KMS-11 (cell line): ENCODE data around the gene SMAD2.

Source experiments
- H2AFZ ChIP-seq: fragments of 200-600 bp; sonication (generic); 2 replicates; pipeline ENCODE4 v1.6.1; 2016; ENCODE audit warnings: antibody characterized with exemption, mixed run types, low read depth
- H3K27ac ChIP-seq: fragments of 200-600 bp; sonication (generic); 2 replicates; pipeline ENCODE4 v1.6.1; 2016; ENCODE audit warnings: mild to moderate bottlenecking, mixed run types
- H3K27me3 ChIP-seq: fragments of 200-600 bp; sonication (generic); 2 replicates; pipeline ENCODE4 v1.6.1; 2017; ENCODE audit warnings: mild to moderate bottlenecking, low read depth, mixed run types, moderate library complexity; ENCODE audit not compliant: insufficient read depth
- H3K36me3 ChIP-seq: fragments of 200-600 bp; sonication (generic); 2 replicates; pipeline ENCODE4 v1.6.1; 2017; ENCODE audit warnings: mild to moderate bottlenecking, mixed run types; ENCODE audit not compliant: insufficient read depth
- H3K4me1 ChIP-seq: fragments of 200-600 bp; sonication (generic); 2 replicates; pipeline ENCODE4 v1.6.1; 2016; ENCODE audit warnings: mild to moderate bottlenecking, low read depth, mixed run types; ENCODE audit not compliant: poor library complexity, severe bottlenecking
- H3K4me2 ChIP-seq: fragments of 200-600 bp; sonication (generic); 2 replicates; pipeline ENCODE4 v1.7.0; 2016; ENCODE audit warnings: mild to moderate bottlenecking, mixed run types
- H3K4me3 ChIP-seq: fragments of 200-600 bp; sonication (generic); IDR thresholded peaks from 2 replicates; pipeline ENCODE4 v1.6.1; 2017; ENCODE audit warnings: low read depth, low read length, mixed read lengths; ENCODE audit not compliant: insufficient read depth
- H3K79me2 ChIP-seq: fragments of 200-600 bp; sonication (generic); 2 replicates; pipeline ENCODE4 v1.6.1; 2016; ENCODE audit warnings: low read depth, mixed run types; ENCODE audit not compliant: insufficient read depth
- H3K9ac ChIP-seq: fragments of 200-600 bp; sonication (generic); 2 replicates; pipeline ENCODE4 v1.6.1; 2016; ENCODE audit warnings: mild to moderate bottlenecking, mixed run types
- H4K20me1 ChIP-seq: fragments of 200-600 bp; sonication (generic); 2 replicates; pipeline ENCODE4 v1.6.1; 2016; ENCODE audit warnings: mild to moderate bottlenecking, mixed run types; ENCODE audit not compliant: insufficient read depth
- TF ChIP-seq, protein P1 (sequence below): fragments of 200-600 bp; sonication (generic); conservative IDR thresholded peaks from 2 replicates; pipeline ENCODE4 v1.6.1; 2017; ENCODE audit warnings: low read depth, mild to moderate bottlenecking, antibody characterized with exemption, low read length, moderate library complexity, mixed read lengths

Gene SMAD2

DNA sequence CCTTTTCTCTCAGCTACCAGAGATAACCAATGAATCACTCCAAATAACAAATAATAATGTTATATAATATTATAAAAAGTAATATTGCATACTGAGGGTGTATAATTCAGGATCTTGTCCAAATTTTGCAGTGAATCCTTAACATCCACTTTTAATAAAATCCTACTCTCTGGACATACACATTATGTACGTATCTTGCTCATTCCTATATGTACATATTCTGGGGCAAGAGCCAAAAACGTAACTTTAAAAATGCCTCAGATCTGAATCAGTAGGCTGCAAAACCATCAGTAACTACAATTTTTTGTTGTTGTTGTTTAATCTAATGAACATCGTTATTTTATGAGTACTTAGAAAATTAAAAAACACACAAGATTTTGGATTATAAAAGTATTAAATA lies 65.3 kb downstream of the SMAD2 start:
- H3K36me3 ChIP-seq = peaks cover 5% of the 10 kb centered on the region
- no peak overlapping the region for H3K4me2 ChIP-seq
- H3K79me2 ChIP-seq = no peaks in the 10 kb centered on the region
- TF ChIP-seq, protein P1, sequence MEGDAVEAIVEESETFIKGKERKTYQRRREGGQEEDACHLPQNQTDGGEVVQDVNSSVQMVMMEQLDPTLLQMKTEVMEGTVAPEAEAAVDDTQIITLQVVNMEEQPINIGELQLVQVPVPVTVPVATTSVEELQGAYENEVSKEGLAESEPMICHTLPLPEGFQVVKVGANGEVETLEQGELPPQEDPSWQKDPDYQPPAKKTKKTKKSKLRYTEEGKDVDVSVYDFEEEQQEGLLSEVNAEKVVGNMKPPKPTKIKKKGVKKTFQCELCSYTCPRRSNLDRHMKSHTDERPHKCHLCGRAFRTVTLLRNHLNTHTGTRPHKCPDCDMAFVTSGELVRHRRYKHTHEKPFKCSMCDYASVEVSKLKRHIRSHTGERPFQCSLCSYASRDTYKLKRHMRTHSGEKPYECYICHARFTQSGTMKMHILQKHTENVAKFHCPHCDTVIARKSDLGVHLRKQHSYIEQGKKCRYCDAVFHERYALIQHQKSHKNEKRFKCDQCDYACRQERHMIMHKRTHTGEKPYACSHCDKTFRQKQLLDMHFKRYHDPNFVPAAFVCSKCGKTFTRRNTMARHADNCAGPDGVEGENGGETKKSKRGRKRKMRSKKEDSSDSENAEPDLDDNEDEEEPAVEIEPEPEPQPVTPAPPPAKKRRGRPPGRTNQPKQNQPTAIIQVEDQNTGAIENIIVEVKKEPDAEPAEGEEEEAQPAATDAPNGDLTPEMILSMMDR = no peak
- H3K9ac ChIP-seq = no peak overlapping the region
- H3K27ac ChIP-seq = no peak overlapping the region
- no peaks in the 10 kb centered on the region for H3K4me1 ChIP-seq
- no peak overlapping the region for H2AFZ ChIP-seq
- no peaks in the 10 kb centered on the region; the same call in 1 of the 2 replicates for H4K20me1 ChIP-seq
- H3K27me3 ChIP-seq = no peaks in the 10 kb centered on the region
- H3K4me3 ChIP-seq = no peak overlapping the region

- H2AFZ ChIP-seq = no peak overlapping the region
- no peak overlapping the region for H3K9ac ChIP-seq
- H3K27me3 ChIP-seq = no peaks in the 10 kb centered on the region
- no peak overlapping the region for H3K27ac ChIP-seq
- no peaks in the 10 kb centered on the region for H3K79me2 ChIP-seq
- TF ChIP-seq, protein P1 = no peak
- H3K4me1 ChIP-seq = no peaks in the 10 kb centered on the region
- no peak overlapping the region for H3K4me2 ChIP-seq
- no peak overlapping the region for H3K4me3 ChIP-seq
- peaks cover 11% of the 10 kb centered on the region for H3K36me3 ChIP-seq
- no peaks in the 10 kb centered on the region; the same call in 1 of the 2 replicates for H4K20me1 ChIP-seq
These were observed 67.4 kb downstream of the SMAD2 start for GRCh38 chr18:47863041-47863440.

- Histone ChIP-seq H3K36me3 (peaks cover 6% of the 10 kb centered on the region; the same call in 1 of the 2 replicates), H2AFZ (no peak overlapping the region), H3K79me2 (no peaks in the 10 kb centered on the region), H3K4me3 (no peak overlapping the region), H3K27ac (no peak overlapping the region), H3K4me2 (no peak overlapping the region), H3K9ac (no peak overlapping the region), H3K27me3 (no peaks in the 10 kb centered on the region), H3K4me1 (no peaks in the 10 kb centered on the region), H4K20me1 (no peaks in the 10 kb centered on the region)
- TF ChIP-seq, protein P1 = no peak
These were observed 71.9 kb downstream of the SMAD2 start for GRCh38 chr18:47858607-47859006.

DNA sequence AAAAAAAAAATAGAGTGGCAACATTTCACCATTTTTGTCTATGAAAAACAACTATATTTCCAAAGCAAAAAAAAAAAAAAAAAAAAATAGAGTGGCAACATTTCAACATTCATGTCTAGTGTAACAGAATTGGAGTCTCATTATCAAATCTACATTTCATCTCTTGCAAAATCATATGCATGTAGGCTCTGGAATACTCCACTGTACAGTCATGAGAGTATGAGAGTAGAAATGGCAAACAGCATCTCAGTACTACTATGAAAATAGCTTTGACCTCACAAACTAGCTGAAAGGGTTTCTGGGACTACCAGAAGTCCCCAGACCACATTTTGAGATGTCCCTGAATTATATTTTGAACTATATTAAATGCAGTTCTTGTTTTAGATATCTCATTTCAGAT lies 82.8 kb downstream of the SMAD2 start:
- Histone ChIP-seq H3K9ac (no peak overlapping the region), H3K36me3 (no peaks in the 10 kb centered on the region; the same call in 1 of the 2 replicates), H4K20me1 (no peaks in the 10 kb centered on the region), H3K79me2 (no peaks in the 10 kb centered on the region), H3K27me3 (no peaks in the 10 kb centered on the region), H2AFZ (no peak overlapping the region), H3K27ac (no peak overlapping the region), H3K4me3 (no peak overlapping the region), H3K4me2 (no peak overlapping the region), H3K4me1 (no peaks in the 10 kb centered on the region)
- TF ChIP-seq, protein P1 = no peak

DNA sequence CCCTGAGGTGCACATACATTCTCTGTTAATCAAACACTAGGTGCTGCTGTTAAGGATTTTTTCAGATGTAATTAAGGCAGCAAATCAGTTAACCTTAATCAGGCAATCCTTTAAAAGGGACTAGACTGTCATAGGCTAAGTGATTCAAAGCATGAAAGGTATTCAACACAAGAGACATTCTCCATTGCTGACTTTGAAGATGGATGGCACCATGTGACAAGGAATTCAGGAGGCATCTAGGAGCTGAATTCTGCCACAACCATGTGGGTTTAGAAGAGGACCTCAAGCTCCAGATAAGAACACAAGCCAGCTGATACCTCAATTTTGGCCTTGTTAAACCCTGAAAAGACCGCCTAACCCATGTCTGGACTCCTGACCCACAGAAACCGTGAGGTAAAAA lies 84.0 kb downstream of the SMAD2 start:
- Histone ChIP-seq H3K27ac (no peak overlapping the region), H3K36me3 (no peaks in the 10 kb centered on the region; the same call in 1 of the 2 replicates), H3K27me3 (no peaks in the 10 kb centered on the region), H3K79me2 (no peaks in the 10 kb centered on the region), H3K4me2 (no peak overlapping the region), H3K9ac (no peak overlapping the region), H3K4me1 (no peaks in the 10 kb centered on the region), H4K20me1 (no peaks in the 10 kb centered on the region), H2AFZ (no peak overlapping the region), H3K4me3 (no peak overlapping the region)
- TF ChIP-seq, protein P1 = no peak
